Hematopoietic multipotent progenitor cell treated with erythropoietin and hydrocortisone succinate and interleukin-3 and kit ligand, for 8 days (in vitro differentiated cells): Measurements from ENCODE around the gene ZNF423.

Experiments
- DNase-seq: peaks from one replicate; pipeline ENCODE4 v3.0.0-alpha.2; 2015

Gene ZNF423

DNA sequence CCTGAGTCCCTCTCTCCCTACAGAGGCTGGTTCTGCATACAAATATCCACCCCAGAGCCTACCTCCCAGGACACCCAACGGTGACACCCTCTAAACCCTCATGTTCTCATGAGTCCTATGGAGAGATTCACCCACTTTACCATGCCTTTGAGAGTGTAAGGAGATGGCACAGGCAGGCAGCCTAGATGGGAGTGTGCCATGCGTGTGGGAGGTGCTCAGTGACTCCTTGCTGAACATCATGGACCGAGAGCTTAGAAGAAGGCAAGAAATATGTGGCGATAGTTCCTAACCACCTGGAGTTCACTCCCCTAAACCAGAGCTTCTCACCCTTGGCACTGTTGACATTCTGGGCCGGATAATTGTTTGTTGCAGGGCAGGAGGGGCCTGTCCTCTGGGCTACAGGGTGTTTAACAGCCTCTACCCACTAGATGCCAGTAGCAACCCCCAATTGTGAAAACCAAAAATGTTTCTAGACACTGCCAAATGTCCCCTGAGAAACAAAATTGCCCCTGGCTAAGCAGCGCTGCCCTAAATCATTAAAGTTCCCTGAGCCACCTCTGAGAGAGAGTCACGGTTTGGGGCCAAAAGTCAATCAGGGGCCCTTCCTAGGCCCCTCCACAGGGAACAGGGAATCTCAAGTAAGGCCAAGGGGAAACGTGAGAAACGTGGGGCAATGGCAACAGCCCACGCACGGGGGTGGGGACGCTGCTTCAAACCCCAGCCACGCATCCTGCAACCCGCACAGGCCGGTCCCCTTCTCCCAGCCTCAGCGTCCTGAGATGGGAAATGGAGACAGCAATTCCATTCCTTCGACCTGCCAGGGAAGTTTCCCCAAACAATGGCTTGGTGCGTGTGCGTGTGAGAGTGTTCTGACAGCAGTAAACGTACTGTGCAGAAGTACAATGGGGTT, 415.5 kb downstream of the ZNF423 start:
- no peak for DNase-seq

DNA sequence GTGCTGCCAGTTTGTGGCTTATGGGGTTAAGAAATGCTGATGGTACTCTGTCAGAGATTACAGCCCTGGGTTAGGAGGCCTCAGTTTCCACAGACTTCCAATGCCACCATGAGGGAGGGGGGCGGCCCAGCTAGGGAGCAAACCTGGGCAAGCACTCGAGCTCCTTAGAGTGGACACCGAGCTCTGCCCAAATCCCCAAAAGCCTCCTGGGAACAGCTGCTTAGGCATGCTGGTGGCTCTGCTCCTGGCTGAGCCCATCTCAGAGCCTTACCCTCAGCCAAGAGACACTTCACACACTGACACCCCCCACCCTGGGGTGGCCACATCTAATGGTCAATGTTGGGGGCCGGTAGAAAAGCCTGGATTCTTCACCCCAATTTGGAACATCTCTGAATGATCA, 416.2 kb downstream of the ZNF423 start:
- no peak for DNase-seq

DNA sequence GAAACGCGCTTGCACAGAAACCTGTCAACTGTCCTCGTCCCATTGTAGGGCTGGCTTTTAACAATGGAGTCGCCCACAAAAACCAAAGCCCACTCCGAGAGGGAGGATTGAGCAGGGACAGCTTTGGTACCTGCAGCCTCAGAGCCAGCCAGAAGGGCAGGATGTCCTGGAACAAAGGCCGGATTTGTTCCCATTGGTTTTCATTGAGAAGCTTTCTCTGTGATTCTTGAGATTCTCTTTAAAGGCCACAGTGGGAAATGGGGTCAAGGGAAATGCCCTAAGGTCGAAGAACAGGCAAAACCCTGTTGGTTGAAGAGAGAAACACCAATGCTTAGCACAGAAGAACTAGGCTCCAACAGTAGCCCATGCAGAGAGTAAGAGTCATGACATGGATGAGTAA, 416.9 kb downstream of the ZNF423 start:
- DNase-seq: no peak
